Naive thymus-derived CD4-positive, alpha-beta T cell (primary cell): ENCODE data around the gene PIGQ. TPM values are rescaled to one million over a fixed set of nuclear protein-coding genes. Genes with fewer than 3 reads are reported as not detected.

Experiments
- ATAC-seq: fragments of 150-1000 bp; cut with Tn5 transposase; 2 replicates; pipeline ENCODE4 v1.10.0; 2021; ENCODE audit warnings: mild to moderate bottlenecking, moderate library complexity
- CTCF ChIA-PET: fragments of 350-600 bp; sonication (Branson Sonifier 250); formaldehyde crosslinking; loops from one replicate; lab custom pipeline; 2021; ENCODE audit warnings: antibody characterized with exemption; lab: Charles Lee
- POLR2A ChIA-PET: fragments of 350-600 bp; sonication (Branson Sonifier 250); formaldehyde crosslinking; loops from one replicate; lab custom pipeline; 2021; ENCODE audit warnings: antibody characterized with exemption, inconsistent platforms; lab: Charles Lee
- DNase-seq, 9 donors: peaks; one replicate each; pipeline versions ENCODE4 v3.0.0 to v3.0.0-alpha.2; 2020 to 2022; ENCODE audit warnings: mixed read lengths in 1 of 9
- H3K27ac ChIP-seq: one replicate; pipeline ENCODE4 v1.7.0; 2013; ENCODE audit warnings: mild to moderate bottlenecking, low read depth, low read length, moderate library complexity
- H3K27me3 ChIP-seq, 2 donors: one replicate each; pipeline ENCODE4 v1.7.0; 2013; ENCODE audit warnings: low read length in 2 of 2, mild to moderate bottlenecking in 2 of 2, moderate library complexity in 2 of 2; ENCODE audit not compliant: control insufficient read depth in 2 of 2, insufficient read depth in 2 of 2
- H3K36me3 ChIP-seq, 3 experiments: 1 replicate in 2 of 3; 2 replicates in 1 of 3; pipeline ENCODE4 v1.7.0; 2013; ENCODE audit warnings: low read length in 3 of 3, mild to moderate bottlenecking in 3 of 3, moderate library complexity in 1 of 3; ENCODE audit not compliant: insufficient read depth in 3 of 3, control insufficient read depth in 2 of 3
- H3K4me1 ChIP-seq, 2 donors: one replicate each; pipeline ENCODE4 v1.7.0; 2013; ENCODE audit warnings: low read length in 2 of 2, mild to moderate bottlenecking in 2 of 2, moderate library complexity in 1 of 2; ENCODE audit not compliant: control insufficient read depth in 2 of 2, insufficient read depth in 2 of 2
- H3K4me3 ChIP-seq: 2 replicates; pipeline ENCODE4 v1.7.0; 2013; ENCODE audit warnings: mild to moderate bottlenecking, low read length
- H3K9me3 ChIP-seq, 3 experiments: 1 replicate in 2 of 3; 2 replicates in 1 of 3; pipeline ENCODE4 v1.7.0; 2013; ENCODE audit warnings: low read length in 3 of 3; ENCODE audit not compliant: control insufficient read depth in 2 of 3
- H3K27ac Mint-ChIP-seq, 9 donors: one replicate each; pipeline ENCODE4 v1.8.0; 2020 to 2022; ENCODE audit warnings: mixed read lengths in 9 of 9, mild to moderate bottlenecking in 8 of 9, moderate library complexity in 5 of 9, inconsistent platforms in 2 of 9
- H3K27me3 Mint-ChIP-seq, 5 donors: one replicate each; pipeline ENCODE4 v1.8.0; 2021 to 2022; ENCODE audit warnings: mixed read lengths in 5 of 5, mild to moderate bottlenecking in 1 of 5
- H3K36me3 Mint-ChIP-seq, 5 donors: one replicate each; pipeline ENCODE4 v1.8.0; 2020 to 2022; ENCODE audit warnings: mixed read lengths in 5 of 5, mild to moderate bottlenecking in 3 of 5, inconsistent platforms in 1 of 5
- H3K4me1 Mint-ChIP-seq, 7 donors: one replicate each; pipeline ENCODE4 v1.8.0; 2020 to 2022; ENCODE audit warnings: mixed read lengths in 7 of 7, mild to moderate bottlenecking in 3 of 7, inconsistent platforms in 1 of 7
- H3K4me3 Mint-ChIP-seq, 10 donors: one replicate each; pipeline ENCODE4 v1.8.0; 2020 to 2022; ENCODE audit warnings: mild to moderate bottlenecking in 10 of 10, mixed read lengths in 10 of 10, moderate library complexity in 6 of 10, inconsistent platforms in 2 of 10
- H3K9me3 Mint-ChIP-seq, 11 donors: one replicate each; pipeline ENCODE4 v1.8.0; 2020 to 2022; ENCODE audit warnings: mixed read lengths in 11 of 11, mild to moderate bottlenecking in 4 of 11, inconsistent platforms in 1 of 11, moderate library complexity in 1 of 11
- intact Hi-C, 2 donors: fragments of 100-400 bp; cut with micrococcal nuclease; formaldehyde crosslinking; loops; one replicate each; pipeline ENCODE4 v1.15.1; 2023
- polyA plus RNA-seq, 2 donors: library from polyadenylated mRNA; unstranded; fragments of 300-500 nt; fragmentation: Illumina TruSeq; gene quantifications; one replicate each; pipeline ENCODE4 v1.2.3, GENCODE V29; 2021
- total RNA-seq, 6 experiments: library from RNA in 5 of 6; stranded (reverse) in 5 of 6; gene quantifications; 1 replicate in 5 of 6; 2 replicates in 1 of 6; pipeline ENCODE4 v1.2.3 and lab custom pipeline; 2021 to 2026

PIGQ gene
- total and polyA plus RNA-seq, 7 experiments from 2014 or later: 12.3 to 63.0 (median 43.4) TPM

- H3K36me3 ChIP-seq: peaks cover 0 to 19% (median 0%) of the 10 kb centered on the region in 3 experiments
- DNase-seq: no peak
- Mint-ChIP-seq H3K27me3 (no peaks in the 10 kb centered on the region), H3K27ac (no peak overlapping the region), H3K36me3 (peaks cover 0 to 13% (median 5%) of the 10 kb centered on the region in 5 donors), H3K4me1 (peaks cover 3 to 14% (median 5%) of the 10 kb centered on the region in 7 donors), H3K4me3 (no peak overlapping the region), H3K9me3 (peaks cover 0 to 1% (median 0%) of the 10 kb centered on the region in 11 donors)
- ChIA-PET CTCF (no interaction called here), POLR2A (no interaction called here)
- H3K4me3 ChIP-seq: no peak overlapping the region
- H3K27ac ChIP-seq: no peak overlapping the region
- no peaks in the 10 kb centered on the region for H3K27me3 ChIP-seq
- no peaks in the 10 kb centered on the region for H3K9me3 ChIP-seq
- H3K4me1 ChIP-seq: no peaks in the 10 kb centered on the region
- no peak for ATAC-seq
- intact Hi-C loops: no loop called here
These were observed 45.4 kb downstream of the PIGQ start for GRCh38 chr16:615122-615521.

GRCh38 chr16:616733-617586, 47.2 kb downstream of the PIGQ start:
- Mint-ChIP-seq H3K4me1 (peaks cover 0 to 10% (median 0%) of the 10 kb centered on the region in 7 donors), H3K27ac (no peak overlapping the region), H3K4me3 (no peak overlapping the region), H3K9me3 (peaks cover 0 to 1% (median 0%) of the 10 kb centered on the region in 11 donors), H3K36me3 (peaks cover 0 to 13% (median 5%) of the 10 kb centered on the region in 5 donors), H3K27me3 (no peaks in the 10 kb centered on the region)
- H3K9me3 ChIP-seq: no peaks in the 10 kb centered on the region
- H3K36me3 ChIP-seq: peaks cover 0 to 19% (median 0%) of the 10 kb centered on the region in 3 experiments
- intact Hi-C loops: no loop called here
- H3K27me3 ChIP-seq: no peaks in the 10 kb centered on the region
- DNase-seq: no peak
- no peaks in the 10 kb centered on the region for H3K4me1 ChIP-seq
- ChIA-PET CTCF (interaction anchor here (0.6 kb wide), 1 partner anchor 19 kb away, joined by 3 read pairs; the partner anchor contains the start of gene METTL26), POLR2A (no interaction called here)
- no peak for ATAC-seq
- H3K27ac ChIP-seq: no peak overlapping the region
- H3K4me3 ChIP-seq: no peak overlapping the region

- Mint-ChIP-seq H3K9me3 (peaks cover 0 to 1% (median 0%) of the 10 kb centered on the region in 11 donors), H3K27ac (no peak overlapping the region), H3K4me3 (no peak overlapping the region), H3K36me3 (peaks cover 0 to 13% (median 5%) of the 10 kb centered on the region in 5 donors), H3K4me1 (peaks cover 0 to 10% (median 0%) of the 10 kb centered on the region in 7 donors), H3K27me3 (no peaks in the 10 kb centered on the region)
- Histone ChIP-seq H3K4me1 (no peaks in the 10 kb centered on the region), H3K9me3 (no peaks in the 10 kb centered on the region), H3K27me3 (no peaks in the 10 kb centered on the region), H3K27ac (no peak overlapping the region), H3K36me3 (peaks cover 0 to 19% (median 0%) of the 10 kb centered on the region in 3 experiments), H3K4me3 (no peak overlapping the region)
- ChIA-PET POLR2A (no interaction called here), CTCF (no interaction called here)
- ATAC-seq (no peak), DNase-seq (no peak)
- intact Hi-C loops: no loop called here
These were observed 48.1 kb downstream of the PIGQ start for GRCh38 chr16:617855-618254.

GRCh38 chr16:619476-620100, 49.8 kb downstream of the PIGQ start:
- ChIA-PET CTCF (no interaction called here), POLR2A (no interaction called here)
- no peak overlapping the region for H3K4me3 Mint-ChIP-seq
- H3K27ac Mint-ChIP-seq: no peak overlapping the region
- Histone ChIP-seq H3K9me3 (no peaks in the 10 kb centered on the region), H3K36me3 (peaks cover 0 to 17% (median 0%) of the 10 kb centered on the region in 3 experiments), H3K27me3 (no peaks in the 10 kb centered on the region), H3K4me3 (no peak overlapping the region), H3K4me1 (no peaks in the 10 kb centered on the region), H3K27ac (no peak overlapping the region)
- H3K27me3 Mint-ChIP-seq: no peaks in the 10 kb centered on the region
- H3K36me3 Mint-ChIP-seq: peaks cover 0 to 4% (median 3%) of the 10 kb centered on the region in 5 donors
- intact Hi-C loops: no loop called here
- H3K9me3 Mint-ChIP-seq: peaks cover 0 to 1% (median 0%) of the 10 kb centered on the region in 11 donors
- ATAC-seq: no peak
- H3K4me1 Mint-ChIP-seq: peaks cover 0 to 8% (median 0%) of the 10 kb centered on the region in 7 donors
- DNase-seq: no peak

- H3K27me3 Mint-ChIP-seq: no peaks in the 10 kb centered on the region
- CTCF ChIA-PET: no interaction called here
These were observed 51.1 kb downstream of the PIGQ start for GRCh38 chr16:620700-621525.

GRCh38 chr16:621526-622105, 51.8 kb downstream of the PIGQ start:
- Mint-ChIP-seq H3K4me3 (no peak overlapping the region), H3K27me3 (no peaks in the 10 kb centered on the region), H3K9me3 (no peaks in the 10 kb centered on the region), H3K4me1 (peaks cover 0 to 8% (median 0%) of the 10 kb centered on the region in 7 donors), H3K36me3 (peaks cover 0 to 3% (median 0%) of the 10 kb centered on the region in 5 donors), H3K27ac (no peak overlapping the region)
- Histone ChIP-seq H3K27ac (no peak overlapping the region), H3K36me3 (peaks cover 0 to 25% (median 0%) of the 10 kb centered on the region in 3 experiments), H3K27me3 (no peaks in the 10 kb centered on the region), H3K4me3 (no peak overlapping the region), H3K4me1 (no peaks in the 10 kb centered on the region), H3K9me3 (no peaks in the 10 kb centered on the region)
- DNase-seq: no peak
- intact Hi-C loops: no loop called here
- CTCF ChIA-PET: no interaction called here
- no peak for ATAC-seq
- POLR2A ChIA-PET: no interaction called here

More at GRCh38 chr16:620700-621525, 51.1 kb downstream of the PIGQ start:
- Mint-ChIP-seq H3K36me3 (no peaks in the 10 kb centered on the region), H3K4me3 (no peak overlapping the region), H3K4me1 (peaks cover 0 to 8% (median 0%) of the 10 kb centered on the region in 7 donors), H3K27ac (no peak overlapping the region), H3K9me3 (no peaks in the 10 kb centered on the region)
- Histone ChIP-seq H3K4me1 (no peaks in the 10 kb centered on the region), H3K27me3 (no peaks in the 10 kb centered on the region), H3K9me3 (no peaks in the 10 kb centered on the region), H3K36me3 (peaks cover 0 to 19% (median 0%) of the 10 kb centered on the region in 3 experiments), H3K27ac (no peak overlapping the region), H3K4me3 (no peak overlapping the region)
- POLR2A ChIA-PET: no interaction called here
- no peak for ATAC-seq
- intact Hi-C loops: no loop called here
- DNase-seq: no peak
